HG02678 (cell line): Measurements from ENCODE around the gene SND1.

Source experiments
- ATAC-seq: cut with Tn5 transposase; IDR thresholded peaks from one replicate; pipeline ENCODE4 v1.9.1; 2021; ENCODE audit warnings: mild to moderate bottlenecking, moderate library complexity; ENCODE audit not compliant: unreplicated experiment

Gene SND1

GRCh38 chr7:128005759-128006159, 353.8 kb downstream of the SND1 start:
- ATAC-seq: no peak

- no peak for ATAC-seq
Measured at GRCh38 chr7:128006550-128007302, 354.7 kb downstream of the SND1 start.

- ATAC-seq: no peak
Measured at GRCh38 chr7:128007303-128007680, 355.3 kb downstream of the SND1 start.

- ATAC-seq: no peak
Measured at GRCh38 chr7:128008141-128008540, 356.1 kb downstream of the SND1 start.

GRCh38 chr7:128008744-128009143, 356.8 kb downstream of the SND1 start:
- ATAC-seq: no peak

GRCh38 chr7:128010391-128011127, 358.6 kb downstream of the SND1 start:
- no peak for ATAC-seq

GRCh38 chr7:128011131-128011661, 359.2 kb downstream of the SND1 start:
- no peak for ATAC-seq

- ATAC-seq: no peak
Measured at GRCh38 chr7:128014811-128015210, 362.8 kb downstream of the SND1 start.

GRCh38 chr7:128017460-128017859, 365.5 kb downstream of the SND1 start:
- no peak for ATAC-seq

- no peak for ATAC-seq
Measured at GRCh38 chr7:128017862-128018845, 366.2 kb downstream of the SND1 start.

- ATAC-seq: no peak
Measured at GRCh38 chr7:128019288-128019687, 367.3 kb downstream of the SND1 start.

- no peak for ATAC-seq
Measured at GRCh38 chr7:128020159-128020558, 368.2 kb downstream of the SND1 start.

- ATAC-seq: no peak
Measured at GRCh38 chr7:128021366-128021765, 369.4 kb downstream of the SND1 start.

GRCh38 chr7:128022631-128023532, 370.9 kb downstream of the SND1 start:
- ATAC-seq: no peak

- no peak for ATAC-seq
Measured at GRCh38 chr7:128024151-128024550, 372.2 kb downstream of the SND1 start.

- no peak for ATAC-seq
Measured at GRCh38 chr7:128025380-128025779, 373.4 kb downstream of the SND1 start.

- ATAC-seq: no peak
Measured at GRCh38 chr7:128025819-128026218, 373.8 kb downstream of the SND1 start.

GRCh38 chr7:128026551-128026950, 374.6 kb downstream of the SND1 start:
- ATAC-seq: no peak

- ATAC-seq: no peak
Measured at GRCh38 chr7:128027485-128027980, 375.5 kb downstream of the SND1 start.
